HepG2 (cell line): ENCODE results near the gene HSPB7.

Experiments used
- EZH2 ChIP-seq: conservative IDR thresholded peaks from 2 replicates; pipeline ENCODE4 v1.6.1; 2012; ENCODE audit warnings: mild to moderate bottlenecking, low read depth, low read length, moderate library complexity
- HNF4G ChIP-seq, 2 experiments: sonication (generic) in 1 of 2; formaldehyde crosslinking in 1 of 2; IDR thresholded peaks; 2 replicates each; pipeline versions ENCODE4 v1.4.0 to v1.6.1; 2011 to 2020; ENCODE audit warnings: borderline replicate concordance in 2 of 2, low read depth in 2 of 2, mild to moderate bottlenecking in 2 of 2, low read length in 1 of 2, missing genetic modification reagents in 1 of 2, moderate library complexity in 1 of 2
- ISX ChIP-seq: sonication (generic); formaldehyde crosslinking; conservative IDR thresholded peaks from 2 replicates; pipeline ENCODE4 v1.5.0; 2020; ENCODE audit warnings: missing genetic modification reagents
- NFE2L1 ChIP-seq: sonication (generic); formaldehyde crosslinking; IDR thresholded peaks from 2 replicates; pipeline ENCODE4 v1.4.0; 2020; ENCODE audit warnings: missing genetic modification reagents, mild to moderate bottlenecking, borderline replicate concordance
- NR2F2 ChIP-seq: IDR thresholded peaks from 2 replicates; pipeline ENCODE4 v1.6.1; 2012; ENCODE audit warnings: low read depth, inconsistent platforms, borderline replicate concordance
- SYNCRIP ChIP-seq: fragments of 200-400 bp; formaldehyde crosslinking; IDR thresholded peaks from 2 replicates; pipeline ENCODE4 v1.6.1; 2018; ENCODE audit warnings: mild to moderate bottlenecking, low read depth, low read length; ENCODE audit not compliant: insufficient read depth
- ZNF230 ChIP-seq: sonication (generic); formaldehyde crosslinking; IDR thresholded peaks from 2 replicates; pipeline ENCODE4 v1.4.0; 2020; ENCODE audit warnings: mild to moderate bottlenecking, missing genetic modification reagents
- TF ChIP-seq, protein P1 (sequence below): conservative IDR thresholded peaks from 2 replicates; pipeline ENCODE4 v1.6.1; 2018; ENCODE audit warnings: missing genetic modification reagents
- TF ChIP-seq, protein P2 (sequence below): IDR thresholded peaks from 2 replicates; pipeline ENCODE4 v1.6.1; 2016; ENCODE audit warnings: low read depth, control low read depth

DNA sequence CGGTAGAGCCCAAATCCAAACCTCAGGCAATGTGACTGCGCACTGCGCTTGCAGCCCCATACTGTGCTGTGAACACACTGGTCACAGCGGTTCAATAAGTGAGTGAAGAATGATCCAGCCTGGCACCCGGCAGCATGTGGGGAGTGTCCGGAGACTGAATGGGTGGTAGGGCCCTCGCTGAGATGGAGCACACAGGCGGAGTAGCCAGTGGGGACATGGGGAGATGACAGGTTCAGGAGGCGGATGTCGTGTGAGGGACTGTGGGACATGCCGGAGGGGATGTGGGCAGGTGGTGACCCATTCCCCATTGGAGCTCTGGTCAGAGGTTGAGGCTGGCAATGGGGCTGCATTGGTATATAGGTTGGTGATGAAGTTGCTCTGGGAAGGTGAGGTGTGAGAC is 8.2 kb downstream of the HSPB7 start:
- TF ChIP-seq NFE2L1 (no peak), ZNF230 (CRISPR knock-in tag) (no peak), HNF4G (IDR thresholded peaks at IDR 0.05; ENCODE audit: borderline replicate concordance, low read depth, low read length) (no peak), HNF4G (CRISPR knock-in tag; IDR thresholded peaks at IDR 0.05; ENCODE audit: borderline replicate concordance, low read depth) (no peak), NR2F2 (no peak), SYNCRIP (no peak), EZH2 (no peak), ISX (CRISPR knock-in tag) (no peak)
- TF ChIP-seq, protein P1, sequence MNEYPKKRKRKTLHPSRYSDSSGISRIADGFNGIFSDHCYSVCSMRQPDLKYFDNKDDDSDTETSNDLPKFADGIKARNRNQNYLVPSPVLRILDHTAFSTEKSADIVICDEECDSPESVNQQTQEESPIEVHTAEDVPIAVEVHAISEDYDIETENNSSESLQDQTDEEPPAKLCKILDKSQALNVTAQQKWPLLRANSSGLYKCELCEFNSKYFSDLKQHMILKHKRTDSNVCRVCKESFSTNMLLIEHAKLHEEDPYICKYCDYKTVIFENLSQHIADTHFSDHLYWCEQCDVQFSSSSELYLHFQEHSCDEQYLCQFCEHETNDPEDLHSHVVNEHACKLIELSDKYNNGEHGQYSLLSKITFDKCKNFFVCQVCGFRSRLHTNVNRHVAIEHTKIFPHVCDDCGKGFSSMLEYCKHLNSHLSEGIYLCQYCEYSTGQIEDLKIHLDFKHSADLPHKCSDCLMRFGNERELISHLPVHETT (CRISPR knock-in tag) = no peak
- TF ChIP-seq, protein P2, sequence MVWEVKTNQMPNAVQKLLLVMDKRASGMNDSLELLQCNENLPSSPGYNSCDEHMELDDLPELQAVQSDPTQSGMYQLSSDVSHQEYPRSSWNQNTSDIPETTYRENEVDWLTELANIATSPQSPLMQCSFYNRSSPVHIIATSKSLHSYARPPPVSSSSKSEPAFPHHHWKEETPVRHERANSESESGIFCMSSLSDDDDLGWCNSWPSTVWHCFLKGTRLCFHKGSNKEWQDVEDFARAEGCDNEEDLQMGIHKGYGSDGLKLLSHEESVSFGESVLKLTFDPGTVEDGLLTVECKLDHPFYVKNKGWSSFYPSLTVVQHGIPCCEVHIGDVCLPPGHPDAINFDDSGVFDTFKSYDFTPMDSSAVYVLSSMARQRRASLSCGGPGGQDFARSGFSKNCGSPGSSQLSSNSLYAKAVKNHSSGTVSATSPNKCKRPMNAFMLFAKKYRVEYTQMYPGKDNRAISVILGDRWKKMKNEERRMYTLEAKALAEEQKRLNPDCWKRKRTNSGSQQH (CRISPR knock-in tag) = no peak
